Astrocyte (in vitro differentiated cells and primary cell): Measurements from ENCODE around the gene MTRF1L. TPM values are rescaled to one million over a fixed set of nuclear protein-coding genes. Genes with fewer than 3 reads are reported as not detected.

Experiments
- DNase-seq: peaks from one replicate; pipeline ENCODE4 v3.0.0-alpha.2; 2010; ENCODE audit warnings: low read depth
- FAIRE-seq: peaks from 2 replicates; lab custom pipeline; 2011; peaks lifted over from hg19 to GRCh38; lab: Jason Lieb, UNC
- H2AFZ ChIP-seq: 2 replicates; pipeline ENCODE4 v1.6.0; 2012; ENCODE audit warnings: low read depth, low read length, inconsistent platforms
- H3K27ac ChIP-seq: 2 replicates; pipeline ENCODE4 v1.5.1; 2011; ENCODE audit warnings: low read depth, low read length, inconsistent platforms
- H3K27me3 ChIP-seq: 2 replicates; pipeline ENCODE4 v1.6.0; 2011; ENCODE audit warnings: low read length, inconsistent platforms; ENCODE audit not compliant: insufficient read depth
- H3K36me3 ChIP-seq: 2 replicates; pipeline ENCODE4 v1.5.1; 2011; ENCODE audit warnings: low read length, inconsistent platforms; ENCODE audit not compliant: insufficient read depth
- H3K4me1 ChIP-seq: 2 replicates; pipeline ENCODE4 v1.5.1; 2011; ENCODE audit warnings: low read length, inconsistent platforms; ENCODE audit not compliant: insufficient read depth
- H3K4me2 ChIP-seq: 2 replicates; pipeline ENCODE4 v1.6.0; 2012; ENCODE audit warnings: low read length, inconsistent platforms
- H3K4me3 ChIP-seq: 2 replicates; pipeline ENCODE4 v1.5.1; 2011; ENCODE audit warnings: low read depth, mild to moderate bottlenecking, low read length, inconsistent platforms; ENCODE audit not compliant: insufficient read depth
- H3K79me2 ChIP-seq: 2 replicates; pipeline ENCODE4 v1.6.0; 2012; ENCODE audit warnings: mild to moderate bottlenecking, low read length, inconsistent platforms; ENCODE audit not compliant: insufficient read depth
- H3K9ac ChIP-seq: 2 replicates; pipeline ENCODE4 v1.6.0; 2012; ENCODE audit warnings: mild to moderate bottlenecking, low read length, inconsistent platforms
- H3K9me3 ChIP-seq: 2 replicates; pipeline ENCODE4 v1.5.1; 2012; ENCODE audit warnings: low read depth, mild to moderate bottlenecking, low read length, inconsistent platforms; ENCODE audit not compliant: insufficient read depth
- H4K20me1 ChIP-seq: 2 replicates; pipeline ENCODE4 v1.6.0; 2012; ENCODE audit warnings: low read length, inconsistent platforms; ENCODE audit not compliant: insufficient read depth
- H3K27ac Mint-ChIP-seq: one replicate; pipeline ENCODE4 v1.8.0; 2021; ENCODE audit warnings: mild to moderate bottlenecking, mixed read lengths; ENCODE audit not compliant: unreplicated experiment
- H3K27me3 Mint-ChIP-seq: one replicate; pipeline ENCODE4 v1.8.0; 2021; ENCODE audit warnings: low read depth, mixed read lengths; ENCODE audit not compliant: unreplicated experiment
- H3K36me3 Mint-ChIP-seq: one replicate; pipeline ENCODE4 v1.8.0; 2021; ENCODE audit warnings: low read depth, mixed read lengths; ENCODE audit not compliant: unreplicated experiment
- H3K4me1 Mint-ChIP-seq: one replicate; pipeline ENCODE4 v1.8.0; 2021; ENCODE audit warnings: low read depth, mixed read lengths; ENCODE audit not compliant: unreplicated experiment
- H3K4me3 Mint-ChIP-seq: one replicate; pipeline ENCODE4 v1.8.0; 2021; ENCODE audit warnings: mild to moderate bottlenecking, moderate library complexity, mixed read lengths; ENCODE audit not compliant: unreplicated experiment
- H3K9me3 Mint-ChIP-seq: one replicate; pipeline ENCODE4 v1.8.0; 2021; ENCODE audit warnings: mild to moderate bottlenecking, mixed read lengths; ENCODE audit not compliant: unreplicated experiment
- EZH2 ChIP-seq: IDR thresholded peaks from 2 replicates; pipeline ENCODE4 v1.6.1; 2012; ENCODE audit warnings: mild to moderate bottlenecking, low read length, inconsistent platforms; ENCODE audit not compliant: insufficient read depth
- total RNA-seq: library from RNA; stranded (reverse); gene quantifications from 2 replicates; pipeline ENCODE4 v1.2.1, GENCODE V29; 2021
- TF ChIP-seq, protein P1 (sequence below): IDR thresholded peaks from 2 replicates; pipeline ENCODE4 v1.5.1; 2011; ENCODE audit warnings: low read depth, mild to moderate bottlenecking, inconsistent platforms, low read length, moderate library complexity; ENCODE audit not compliant: insufficient read depth

The MTRF1L gene
- total RNA-seq, 1 donor from 2014 or later: 33.2 TPM

DNA sequence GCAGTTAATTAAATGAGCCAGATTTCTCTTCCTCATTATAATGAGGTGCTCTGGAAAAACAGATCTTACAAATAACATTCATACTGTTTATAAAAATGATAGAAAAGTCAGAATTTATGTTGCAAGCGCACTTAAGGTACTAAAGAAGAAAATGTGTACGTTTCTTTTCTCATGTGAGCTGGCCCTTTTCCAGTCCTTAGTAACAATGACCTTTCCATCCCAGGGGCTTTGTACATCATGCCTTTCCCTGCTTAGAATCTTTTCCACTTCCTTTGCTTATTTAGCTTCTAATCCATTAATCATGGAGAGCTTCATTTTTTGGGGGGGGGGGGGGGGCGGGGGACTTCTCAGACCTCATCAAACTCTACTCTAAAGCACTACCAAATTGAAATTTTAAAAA lies 24.5 kb downstream of the MTRF1L start:
- H3K27me3 ChIP-seq: no peaks in the 10 kb centered on the region
- Mint-ChIP-seq H3K27me3 (no peaks in the 10 kb centered on the region), H3K4me1 (peaks cover 24% of the 10 kb centered on the region), H3K27ac (peak overlapping the region; percentile 58), H3K9me3 (no peaks in the 10 kb centered on the region), H3K4me3 (no peak overlapping the region), H3K36me3 (peaks cover 4% of the 10 kb centered on the region)
- peaks cover 13% of the 10 kb centered on the region for H3K36me3 ChIP-seq
- H3K27ac ChIP-seq: no peak overlapping the region
- TF ChIP-seq, protein P1, sequence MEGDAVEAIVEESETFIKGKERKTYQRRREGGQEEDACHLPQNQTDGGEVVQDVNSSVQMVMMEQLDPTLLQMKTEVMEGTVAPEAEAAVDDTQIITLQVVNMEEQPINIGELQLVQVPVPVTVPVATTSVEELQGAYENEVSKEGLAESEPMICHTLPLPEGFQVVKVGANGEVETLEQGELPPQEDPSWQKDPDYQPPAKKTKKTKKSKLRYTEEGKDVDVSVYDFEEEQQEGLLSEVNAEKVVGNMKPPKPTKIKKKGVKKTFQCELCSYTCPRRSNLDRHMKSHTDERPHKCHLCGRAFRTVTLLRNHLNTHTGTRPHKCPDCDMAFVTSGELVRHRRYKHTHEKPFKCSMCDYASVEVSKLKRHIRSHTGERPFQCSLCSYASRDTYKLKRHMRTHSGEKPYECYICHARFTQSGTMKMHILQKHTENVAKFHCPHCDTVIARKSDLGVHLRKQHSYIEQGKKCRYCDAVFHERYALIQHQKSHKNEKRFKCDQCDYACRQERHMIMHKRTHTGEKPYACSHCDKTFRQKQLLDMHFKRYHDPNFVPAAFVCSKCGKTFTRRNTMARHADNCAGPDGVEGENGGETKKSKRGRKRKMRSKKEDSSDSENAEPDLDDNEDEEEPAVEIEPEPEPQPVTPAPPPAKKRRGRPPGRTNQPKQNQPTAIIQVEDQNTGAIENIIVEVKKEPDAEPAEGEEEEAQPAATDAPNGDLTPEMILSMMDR: no peak
- no peak for TF ChIP-seq EZH2
- FAIRE-seq: no peak
- peak overlapping the region; percentile 26 for H3K4me2 ChIP-seq
- H3K9me3 ChIP-seq: no peaks in the 10 kb centered on the region
- no peak overlapping the region for H2AFZ ChIP-seq
- H3K4me3 ChIP-seq: no peak overlapping the region
- no peaks in the 10 kb centered on the region for H3K4me1 ChIP-seq
- no peak for DNase-seq
- peaks cover 59% of the 10 kb centered on the region for H4K20me1 ChIP-seq
- peaks cover 98% of the 10 kb centered on the region for H3K79me2 ChIP-seq
- no peak overlapping the region for H3K9ac ChIP-seq

DNA sequence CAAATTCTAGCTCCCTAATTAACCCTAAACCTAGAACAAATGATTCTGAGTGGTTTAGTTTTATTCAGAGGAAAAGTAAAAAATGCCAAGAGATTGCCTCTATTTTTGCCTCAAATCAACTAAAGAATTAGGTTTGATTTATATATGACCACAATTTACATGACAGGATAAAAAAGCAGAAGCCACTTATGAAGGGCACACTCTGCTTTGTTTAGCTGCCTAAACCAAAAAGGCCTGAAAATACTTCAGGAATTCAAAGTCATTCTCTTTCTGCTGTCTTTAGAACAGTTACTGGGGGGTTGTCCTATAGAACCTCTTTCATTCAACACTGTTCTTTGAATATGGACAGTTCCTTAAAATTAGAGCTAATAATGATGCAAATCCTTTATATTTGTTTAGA lies 25.0 kb downstream of the MTRF1L start:
- Mint-ChIP-seq H3K27ac (no peak overlapping the region), H3K27me3 (no peaks in the 10 kb centered on the region), H3K36me3 (peaks cover 4% of the 10 kb centered on the region), H3K4me1 (peaks cover 24% of the 10 kb centered on the region), H3K4me3 (no peak overlapping the region), H3K9me3 (no peaks in the 10 kb centered on the region)
- Histone ChIP-seq H3K4me2 (peak overlapping the region; percentile 26), H3K9me3 (no peaks in the 10 kb centered on the region), H3K4me1 (no peaks in the 10 kb centered on the region), H3K27me3 (no peaks in the 10 kb centered on the region), H3K36me3 (peaks cover 18% of the 10 kb centered on the region), H3K9ac (no peak overlapping the region), H3K79me2 (peaks cover 100% of the 10 kb centered on the region), H3K4me3 (no peak overlapping the region), H3K27ac (no peak overlapping the region), H4K20me1 (peaks cover 58% of the 10 kb centered on the region), H2AFZ (no peak overlapping the region)
- FAIRE-seq (no peak), DNase-seq (no peak)
- TF ChIP-seq, protein P1: no peak
- no peak for TF ChIP-seq EZH2

DNA sequence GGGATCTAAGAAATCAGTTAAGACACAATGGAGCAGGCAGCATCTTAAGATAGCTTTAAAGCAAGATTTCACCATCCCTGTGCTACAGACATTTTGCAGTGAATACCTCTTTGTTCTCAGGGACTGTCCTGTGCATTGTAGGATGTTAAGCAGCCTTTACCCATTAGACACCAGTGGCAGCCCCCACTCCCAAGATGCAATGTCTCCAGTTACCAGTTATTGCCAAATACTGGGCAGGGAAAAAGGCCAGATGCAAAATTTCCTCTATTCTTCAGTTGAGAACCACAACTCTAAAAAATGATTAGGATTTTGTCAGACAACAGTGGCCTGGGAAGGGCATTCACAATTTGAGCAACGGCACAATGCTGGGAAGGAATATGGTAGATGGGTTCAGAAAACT lies 25.8 kb downstream of the MTRF1L start:
- H3K36me3 ChIP-seq: peaks cover 25% of the 10 kb centered on the region
- H3K4me1 ChIP-seq: no peaks in the 10 kb centered on the region
- H3K9me3 Mint-ChIP-seq: no peaks in the 10 kb centered on the region
- TF ChIP-seq, protein P1: no peak
- TF ChIP-seq EZH2: no peak
- peaks cover 24% of the 10 kb centered on the region for H3K4me1 Mint-ChIP-seq
- H3K36me3 Mint-ChIP-seq: peaks cover 4% of the 10 kb centered on the region
- no peak overlapping the region for H3K4me3 Mint-ChIP-seq
- no peaks in the 10 kb centered on the region for H3K9me3 ChIP-seq
- H3K79me2 ChIP-seq: peaks cover 96% of the 10 kb centered on the region
- no peak for DNase-seq
- FAIRE-seq: no peak
- H3K4me3 ChIP-seq: no peak overlapping the region
- no peak overlapping the region for H3K27ac ChIP-seq
- no peak overlapping the region for H3K27ac Mint-ChIP-seq
- H3K27me3 Mint-ChIP-seq: no peaks in the 10 kb centered on the region
- peaks cover 50% of the 10 kb centered on the region for H4K20me1 ChIP-seq
- no peak overlapping the region for H3K4me2 ChIP-seq
- no peak overlapping the region for H2AFZ ChIP-seq
- H3K27me3 ChIP-seq: no peaks in the 10 kb centered on the region
- H3K9ac ChIP-seq: no peak overlapping the region
